ENCODE measurements around the gene ZYX. TPM values are rescaled to one million over a fixed set of nuclear protein-coding genes. Genes with fewer than 3 reads are reported as not detected.
"Not testable (repeated sequence)": the region's sequence is repeated elsewhere in the genome, so short reads cannot be mapped to it uniquely, and the experiment has no call there.

ZYX gene
- total RNA-seq, 6 donors from 2014 or later: 44.6 to 345 (median 222) TPM

DNA sequence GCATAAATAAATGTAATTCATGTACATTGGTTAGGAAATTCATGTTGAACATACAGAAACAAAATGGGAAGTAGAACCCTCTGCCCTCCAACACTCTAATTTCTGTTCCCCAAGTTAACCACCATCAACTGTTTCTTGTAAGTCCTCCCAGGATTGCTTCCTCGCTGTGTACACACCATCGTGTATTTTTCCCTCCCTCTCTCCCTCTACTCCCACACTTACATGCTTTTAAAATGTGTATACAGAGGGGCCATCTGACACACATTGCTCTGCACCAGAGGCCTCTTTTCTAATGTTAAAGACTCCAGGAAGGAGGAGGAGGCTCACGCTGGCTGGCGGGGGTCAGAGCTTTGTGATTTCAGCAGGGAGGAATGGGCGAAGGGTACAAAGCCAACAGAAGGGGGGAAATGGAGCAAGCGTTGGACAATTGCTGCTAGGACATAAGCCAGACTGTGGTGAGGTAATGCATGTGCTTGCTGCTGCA, 29.4 kb downstream of the ZYX start:
- Histone ChIP-seq H3K27me3 (no peaks in the 10 kb centered on the region), H3K27ac (peak overlapping the region in 2 of 4 donors; percentile 29 to 71), H3K4me3 (no peak overlapping the region), H3K36me3 (no peaks in the 10 kb centered on the region), H3K9me3 (no peaks in the 10 kb centered on the region), H3K4me1 (peaks cover 18 to 38% (median 33%) of the 10 kb centered on the region in 4 donors)
- DNase-seq: no peak
- WGBS, 2 donors: 14 to 30% methylated on average over 6 of the region's 6 CpGs
- ATAC-seq (ENCODE audit: low FRiP score in 2 of 2): peak in 1 of 2 donors; percentile 67
- no peak for TF ChIP-seq POLR2AphosphoS5 (IDR thresholded peaks at IDR 0.05)
- TF ChIP-seq POLR2A (IDR thresholded peaks at IDR 0.05): no peak

DNA sequence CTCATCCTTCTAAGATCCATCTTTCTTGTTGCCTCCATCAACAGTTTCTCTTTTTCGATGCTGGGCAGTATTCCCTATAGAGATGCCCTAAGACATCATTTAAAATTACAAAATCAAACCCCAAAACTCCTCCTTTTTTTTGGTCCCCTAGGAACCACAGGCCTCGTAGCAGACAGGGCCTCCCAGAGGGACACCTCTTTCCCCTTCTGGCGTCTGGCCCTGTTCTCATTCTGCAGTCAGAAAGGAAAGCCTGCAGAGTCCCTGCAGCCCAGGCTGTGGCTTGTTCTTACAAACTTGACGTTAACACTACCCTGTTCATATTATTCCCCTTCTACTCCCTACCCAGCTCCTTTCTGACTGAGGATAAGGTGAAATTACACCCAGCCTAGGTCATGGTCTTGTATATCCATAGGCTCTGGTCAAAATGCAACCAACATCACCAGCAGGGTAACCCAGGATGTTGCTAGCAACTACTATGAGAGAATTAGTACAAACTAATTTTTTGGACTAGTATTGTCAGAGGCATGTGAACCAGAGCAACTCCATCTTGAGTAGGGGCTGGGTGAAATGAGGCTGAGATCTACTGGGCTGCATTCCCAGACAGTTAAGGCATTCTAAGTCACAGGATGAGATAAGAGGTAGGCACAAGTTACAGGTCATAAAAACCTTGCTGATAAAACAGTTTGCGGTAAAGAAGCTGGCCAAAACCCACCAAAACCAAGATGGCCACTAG, 31.0 kb downstream of the ZYX start:
- Histone ChIP-seq H3K4me1 (peaks cover 18 to 40% (median 33%) of the 10 kb centered on the region in 4 donors), H3K4me3 (no peak overlapping the region), H3K9me3 (no peaks in the 10 kb centered on the region), H3K36me3 (no peaks in the 10 kb centered on the region), H3K27ac (no peak overlapping the region), H3K27me3 (no peaks in the 10 kb centered on the region)
- no peak for ATAC-seq (ENCODE audit: low FRiP score in 2 of 2)
- DNase-seq: no peak
- 70 to 80% methylated on average over 5 of the region's 5 CpGs for WGBS, 2 donors
- TF ChIP-seq POLR2AphosphoS5 (IDR thresholded peaks at IDR 0.05): no peak
- TF ChIP-seq POLR2A (IDR thresholded peaks at IDR 0.05): no peak
- TF ChIP-seq, protein P1, sequence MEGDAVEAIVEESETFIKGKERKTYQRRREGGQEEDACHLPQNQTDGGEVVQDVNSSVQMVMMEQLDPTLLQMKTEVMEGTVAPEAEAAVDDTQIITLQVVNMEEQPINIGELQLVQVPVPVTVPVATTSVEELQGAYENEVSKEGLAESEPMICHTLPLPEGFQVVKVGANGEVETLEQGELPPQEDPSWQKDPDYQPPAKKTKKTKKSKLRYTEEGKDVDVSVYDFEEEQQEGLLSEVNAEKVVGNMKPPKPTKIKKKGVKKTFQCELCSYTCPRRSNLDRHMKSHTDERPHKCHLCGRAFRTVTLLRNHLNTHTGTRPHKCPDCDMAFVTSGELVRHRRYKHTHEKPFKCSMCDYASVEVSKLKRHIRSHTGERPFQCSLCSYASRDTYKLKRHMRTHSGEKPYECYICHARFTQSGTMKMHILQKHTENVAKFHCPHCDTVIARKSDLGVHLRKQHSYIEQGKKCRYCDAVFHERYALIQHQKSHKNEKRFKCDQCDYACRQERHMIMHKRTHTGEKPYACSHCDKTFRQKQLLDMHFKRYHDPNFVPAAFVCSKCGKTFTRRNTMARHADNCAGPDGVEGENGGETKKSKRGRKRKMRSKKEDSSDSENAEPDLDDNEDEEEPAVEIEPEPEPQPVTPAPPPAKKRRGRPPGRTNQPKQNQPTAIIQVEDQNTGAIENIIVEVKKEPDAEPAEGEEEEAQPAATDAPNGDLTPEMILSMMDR (IDR thresholded peaks at IDR 0.05): no peak
- no peak for TF ChIP-seq EP300 (IDR thresholded peaks at IDR 0.05)

DNA sequence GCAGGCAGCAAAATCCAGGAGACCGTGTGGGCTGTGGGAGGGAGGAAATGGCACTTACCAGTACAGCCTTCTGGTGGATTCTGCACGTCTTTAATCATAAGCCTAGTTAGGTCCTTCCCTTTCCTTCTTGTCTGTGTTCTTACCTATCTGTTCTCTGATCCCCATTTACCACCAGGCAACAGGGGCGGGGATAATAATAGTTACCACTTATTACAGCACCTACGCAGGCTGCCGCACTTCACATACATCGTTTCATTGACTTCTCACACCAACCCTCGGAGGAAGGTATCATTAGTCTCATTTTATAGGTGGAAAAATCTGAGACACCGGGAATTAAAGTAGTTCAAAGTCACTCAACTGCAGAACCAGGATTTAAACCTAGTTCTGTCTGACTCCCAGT, 32.0 kb downstream of the ZYX start:
- no peak for DNase-seq
- no peak for TF ChIP-seq EP300 (IDR thresholded peaks at IDR 0.05)
- TF ChIP-seq, protein P1 (IDR thresholded peaks at IDR 0.05): no peak
- TF ChIP-seq POLR2A (IDR thresholded peaks at IDR 0.05): no peak
- no peak for TF ChIP-seq POLR2AphosphoS5 (IDR thresholded peaks at IDR 0.05)
- Histone ChIP-seq H3K4me1 (peaks cover 10 to 30% (median 24%) of the 10 kb centered on the region in 4 donors), H3K27me3 (no peaks in the 10 kb centered on the region), H3K36me3 (no peaks in the 10 kb centered on the region), H3K4me3 (no peak overlapping the region), H3K9me3 (no peaks in the 10 kb centered on the region), H3K27ac (no peak overlapping the region)
- 83% methylated on average over 8 of the region's 8 CpGs for WGBS, 2 donors
- ATAC-seq (ENCODE audit: low FRiP score in 2 of 2): no peak

DNA sequence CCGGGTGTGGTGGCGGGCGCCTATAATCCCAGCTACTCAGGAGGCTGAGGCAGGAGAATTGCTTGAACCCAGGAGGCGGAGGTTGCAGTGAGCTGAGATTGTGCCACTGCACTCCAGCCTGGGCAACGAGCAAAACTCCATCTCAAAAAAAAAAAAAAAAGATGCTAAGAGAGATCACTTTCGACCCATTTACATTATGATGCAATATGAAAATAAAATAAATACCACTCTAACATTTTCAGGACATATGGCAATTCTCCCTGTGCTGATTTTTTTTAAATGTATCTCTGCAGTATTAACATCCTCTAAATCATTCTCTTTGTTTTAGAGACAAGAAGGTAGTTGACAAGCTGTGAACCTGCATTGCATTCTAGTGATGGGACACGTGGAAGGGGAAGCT, 34.1 kb downstream of the ZYX start:
- H3K27ac ChIP-seq; H3K9me3 ChIP-seq; H3K4me3 ChIP-seq; ATAC-seq (ENCODE audit: low FRiP score in 2 of 2); DNase-seq; H3K4me1 ChIP-seq; H3K27me3 ChIP-seq; H3K36me3 ChIP-seq: not testable (repeated sequence)
- whole genome bisulfite sequencing, 2 donors: 73 to 81% methylated on average over 7 of the region's 7 CpGs

DNA sequence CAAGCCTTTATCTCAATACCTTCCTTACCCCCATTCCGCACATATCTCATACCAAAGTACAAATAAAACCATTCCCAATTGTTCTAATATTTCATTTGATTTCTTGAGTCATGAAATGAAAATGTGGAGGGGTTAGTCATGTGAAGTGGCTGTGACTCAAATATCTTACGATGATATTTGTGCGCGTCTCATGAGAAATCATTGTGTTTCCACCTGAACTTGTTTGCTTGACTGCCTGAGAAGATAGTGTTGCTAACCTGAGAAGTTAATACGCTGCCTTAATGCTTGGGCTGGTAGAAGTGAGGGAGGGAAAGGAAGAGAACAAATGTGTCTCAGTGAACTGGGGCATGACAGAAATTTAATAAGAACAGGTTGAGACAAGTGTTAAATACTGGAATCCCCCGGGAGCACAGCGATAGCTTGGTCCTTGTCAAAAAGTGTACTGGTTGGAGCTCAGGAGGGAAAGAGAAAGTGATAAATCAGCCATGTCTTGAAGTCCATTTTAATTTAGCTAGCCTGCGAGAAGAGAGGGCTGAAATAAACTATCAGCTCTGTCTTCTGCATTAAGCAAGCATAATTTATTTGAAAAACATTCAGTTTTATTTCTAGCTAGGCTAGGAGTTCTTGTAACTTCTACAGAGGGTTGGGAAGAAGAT, 34.7 kb downstream of the ZYX start:
- H3K4me3 ChIP-seq: no peak overlapping the region
- no peak overlapping the region for H3K27ac ChIP-seq
- H3K4me1 ChIP-seq: peaks cover 0 to 7% (median 3%) of the 10 kb centered on the region in 4 donors
- TF ChIP-seq, protein P1 (IDR thresholded peaks at IDR 0.05): no peak
- TF ChIP-seq EP300 (IDR thresholded peaks at IDR 0.05) (no peak), POLR2A (IDR thresholded peaks at IDR 0.05) (no peak), POLR2AphosphoS5 (IDR thresholded peaks at IDR 0.05) (no peak)
- ATAC-seq (ENCODE audit: low FRiP score in 2 of 2) (no peak), DNase-seq (no peak)
- H3K36me3 ChIP-seq: no peaks in the 10 kb centered on the region
- no peaks in the 10 kb centered on the region for H3K9me3 ChIP-seq
- WGBS, 2 donors: 72 to 82% methylated on average over 8 of the region's 8 CpGs
- H3K27me3 ChIP-seq: no peaks in the 10 kb centered on the region
